Naive thymus-derived CD4-positive, alpha-beta T cell (primary cell): ENCODE data around the gene TBC1D5. TPM values are rescaled to one million over a fixed set of nuclear protein-coding genes. Genes with fewer than 3 reads are reported as not detected.

ENCODE experiments used
- ATAC-seq: fragments of 150-1000 bp; cut with Tn5 transposase; 2 replicates; pipeline ENCODE4 v1.10.0; 2021; ENCODE audit warnings: mild to moderate bottlenecking, moderate library complexity
- CTCF ChIA-PET: fragments of 350-600 bp; sonication (Branson Sonifier 250); formaldehyde crosslinking; loops from one replicate; lab custom pipeline; 2021; ENCODE audit warnings: antibody characterized with exemption; lab: Charles Lee
- POLR2A ChIA-PET: fragments of 350-600 bp; sonication (Branson Sonifier 250); formaldehyde crosslinking; loops from one replicate; lab custom pipeline; 2021; ENCODE audit warnings: antibody characterized with exemption, inconsistent platforms; lab: Charles Lee
- DNase-seq, 9 donors: peaks; one replicate each; pipeline versions ENCODE4 v3.0.0 to v3.0.0-alpha.2; 2020 to 2022; ENCODE audit warnings: mixed read lengths in 1 of 9
- H3K27ac ChIP-seq: one replicate; pipeline ENCODE4 v1.7.0; 2013; ENCODE audit warnings: mild to moderate bottlenecking, low read depth, low read length, moderate library complexity
- H3K27me3 ChIP-seq, 2 donors: one replicate each; pipeline ENCODE4 v1.7.0; 2013; ENCODE audit warnings: low read length in 2 of 2, mild to moderate bottlenecking in 2 of 2, moderate library complexity in 2 of 2; ENCODE audit not compliant: control insufficient read depth in 2 of 2, insufficient read depth in 2 of 2
- H3K36me3 ChIP-seq, 3 experiments: 1 replicate in 2 of 3; 2 replicates in 1 of 3; pipeline ENCODE4 v1.7.0; 2013; ENCODE audit warnings: low read length in 3 of 3, mild to moderate bottlenecking in 3 of 3, moderate library complexity in 1 of 3; ENCODE audit not compliant: insufficient read depth in 3 of 3, control insufficient read depth in 2 of 3
- H3K4me1 ChIP-seq, 2 donors: one replicate each; pipeline ENCODE4 v1.7.0; 2013; ENCODE audit warnings: low read length in 2 of 2, mild to moderate bottlenecking in 2 of 2, moderate library complexity in 1 of 2; ENCODE audit not compliant: control insufficient read depth in 2 of 2, insufficient read depth in 2 of 2
- H3K4me3 ChIP-seq: 2 replicates; pipeline ENCODE4 v1.7.0; 2013; ENCODE audit warnings: mild to moderate bottlenecking, low read length
- H3K9me3 ChIP-seq, 3 experiments: 1 replicate in 2 of 3; 2 replicates in 1 of 3; pipeline ENCODE4 v1.7.0; 2013; ENCODE audit warnings: low read length in 3 of 3; ENCODE audit not compliant: control insufficient read depth in 2 of 3
- H3K27ac Mint-ChIP-seq, 9 donors: one replicate each; pipeline ENCODE4 v1.8.0; 2020 to 2022; ENCODE audit warnings: mixed read lengths in 9 of 9, mild to moderate bottlenecking in 8 of 9, moderate library complexity in 5 of 9, inconsistent platforms in 2 of 9
- H3K27me3 Mint-ChIP-seq, 5 donors: one replicate each; pipeline ENCODE4 v1.8.0; 2021 to 2022; ENCODE audit warnings: mixed read lengths in 5 of 5, mild to moderate bottlenecking in 1 of 5
- H3K36me3 Mint-ChIP-seq, 5 donors: one replicate each; pipeline ENCODE4 v1.8.0; 2020 to 2022; ENCODE audit warnings: mixed read lengths in 5 of 5, mild to moderate bottlenecking in 3 of 5, inconsistent platforms in 1 of 5
- H3K4me1 Mint-ChIP-seq, 7 donors: one replicate each; pipeline ENCODE4 v1.8.0; 2020 to 2022; ENCODE audit warnings: mixed read lengths in 7 of 7, mild to moderate bottlenecking in 3 of 7, inconsistent platforms in 1 of 7
- H3K4me3 Mint-ChIP-seq, 10 donors: one replicate each; pipeline ENCODE4 v1.8.0; 2020 to 2022; ENCODE audit warnings: mild to moderate bottlenecking in 10 of 10, mixed read lengths in 10 of 10, moderate library complexity in 6 of 10, inconsistent platforms in 2 of 10
- H3K9me3 Mint-ChIP-seq, 11 donors: one replicate each; pipeline ENCODE4 v1.8.0; 2020 to 2022; ENCODE audit warnings: mixed read lengths in 11 of 11, mild to moderate bottlenecking in 4 of 11, inconsistent platforms in 1 of 11, moderate library complexity in 1 of 11
- intact Hi-C, 2 donors: fragments of 100-400 bp; cut with micrococcal nuclease; formaldehyde crosslinking; loops; one replicate each; pipeline ENCODE4 v1.15.1; 2023
- polyA plus RNA-seq, 2 donors: library from polyadenylated mRNA; unstranded; fragments of 300-500 nt; fragmentation: Illumina TruSeq; gene quantifications; one replicate each; pipeline ENCODE4 v1.2.3, GENCODE V29; 2021
- total RNA-seq, 6 experiments: library from RNA in 5 of 6; stranded (reverse) in 5 of 6; gene quantifications; 1 replicate in 5 of 6; 2 replicates in 1 of 6; pipeline ENCODE4 v1.2.3 and lab custom pipeline; 2021 to 2026

Gene TBC1D5
- total and polyA plus RNA-seq, 7 experiments from 2014 or later: 30.5 to 54.0 (median 37.4) TPM

- Histone ChIP-seq H3K27ac (no peak overlapping the region), H3K27me3 (no peaks in the 10 kb centered on the region), H3K4me3 (no peak overlapping the region), H3K36me3 (peaks cover 0 to 4% (median 0%) of the 10 kb centered on the region in 3 experiments), H3K4me1 (peaks cover 8 to 11% of the 10 kb centered on the region in 2 donors), H3K9me3 (no peaks in the 10 kb centered on the region)
- Mint-ChIP-seq H3K4me1 (peaks cover 18 to 42% (median 39%) of the 10 kb centered on the region in 7 donors), H3K9me3 (no peaks in the 10 kb centered on the region), H3K27me3 (no peaks in the 10 kb centered on the region), H3K36me3 (peaks cover 0 to 1% (median 0%) of the 10 kb centered on the region in 5 donors), H3K4me3 (no peak overlapping the region), H3K27ac (peak overlapping the region in 1 of 9 donors; percentile 7)
- ChIA-PET CTCF (interaction anchor here (0.7 kb wide), 1 partner anchor 646 kb away, joined by 3 read pairs; no protein-coding TSS in a partner anchor), POLR2A (interaction anchor here (1.1 kb wide), 1 partner anchor 11 kb away, joined by 3 read pairs; no protein-coding TSS in a partner anchor)
- DNase-seq (no peak), ATAC-seq (no peak)
- intact Hi-C loops: loop anchor here (10.0 kb wide), 3 partner anchors 650 to 1480 kb away; partner anchors contain the start of genes DPH3 (in 1 of the 2), OXNAD1 (in 1 of the 2) and SATB1 (in 1 of the 2)
Observed at GRCh38 chr3:17745301-17745700, 2.9 kb upstream of the TBC1D5 start.

- intact Hi-C loops: loop anchor here (5.0 to 10.0 kb wide), 5 partner anchors 592 to 1480 kb away; partner anchors contain the start of genes DPH3 (in 1 of the 2), OXNAD1 (in 1 of the 2) and SATB1 (in 1 of the 2)
- H3K27me3 Mint-ChIP-seq: no peaks in the 10 kb centered on the region
- peaks cover 18 to 42% (median 35%) of the 10 kb centered on the region in 7 donors for H3K4me1 Mint-ChIP-seq
- Histone ChIP-seq H3K4me1 (peaks cover 8 to 11% of the 10 kb centered on the region in 2 donors), H3K4me3 (no peak overlapping the region), H3K27ac (no peak overlapping the region), H3K36me3 (peaks cover 0 to 4% (median 0%) of the 10 kb centered on the region in 3 experiments), H3K27me3 (no peaks in the 10 kb centered on the region), H3K9me3 (no peaks in the 10 kb centered on the region)
- ATAC-seq (no peak), DNase-seq (no peak)
- peaks cover 0 to 1% (median 0%) of the 10 kb centered on the region in 5 donors for H3K36me3 Mint-ChIP-seq
- ChIA-PET POLR2A (interaction anchor here (1.1 kb wide), 1 partner anchor 10 kb away, joined by 3 read pairs; no protein-coding TSS in a partner anchor), CTCF (interaction anchor here (0.7 kb wide), 1 partner anchor 646 kb away, joined by 3 read pairs; no protein-coding TSS in a partner anchor)
- peak overlapping the region in 3 of 9 donors; percentile 7 to 63 (median 21) for H3K27ac Mint-ChIP-seq
- peak overlapping the region in 1 of 10 donors; percentile 22 for H3K4me3 Mint-ChIP-seq
- H3K9me3 Mint-ChIP-seq: no peaks in the 10 kb centered on the region
Observed at GRCh38 chr3:17744693-17745092, 2.3 kb upstream of the TBC1D5 start.

- H3K4me1 ChIP-seq: peaks cover 6 to 8% of the 10 kb centered on the region in 2 donors
- CTCF ChIA-PET: no interaction called here
- peak overlapping the region; percentile 71 for H3K27ac ChIP-seq
- ATAC-seq (no peak), DNase-seq (no peak)
- H3K36me3 ChIP-seq: peaks cover 0 to 4% (median 0%) of the 10 kb centered on the region in 3 experiments
- intact Hi-C loops: loop anchor here (2.0 to 10.0 kb wide), 6 partner anchors 591 to 1479 kb away; partner anchors contain the start of genes DPH3 (in 2 of the 2), OXNAD1 (in 2 of the 2) and SATB1 (in 1 of the 2)
- Mint-ChIP-seq H3K4me1 (peaks cover 18 to 43% (median 36%) of the 10 kb centered on the region in 7 donors), H3K4me3 (peak overlapping the region in 9 of 10 donors; percentile 79 to 96 (median 93)), H3K9me3 (no peaks in the 10 kb centered on the region), H3K36me3 (peaks cover 0 to 4% (median 0%) of the 10 kb centered on the region in 5 donors), H3K27me3 (no peaks in the 10 kb centered on the region), H3K27ac (peak overlapping the region in 7 of 9 donors; percentile 67 to 96 (median 77))
- H3K9me3 ChIP-seq: no peaks in the 10 kb centered on the region
- POLR2A ChIA-PET: interaction anchor here (1.1 kb wide), 1 partner anchor 9 kb away, joined by 3 read pairs; no protein-coding TSS in a partner anchor
- H3K27me3 ChIP-seq: no peaks in the 10 kb centered on the region
- no peak overlapping the region for H3K4me3 ChIP-seq
Observed at GRCh38 chr3:17743658-17743995, 1.2 kb upstream of the TBC1D5 start.

DNA sequence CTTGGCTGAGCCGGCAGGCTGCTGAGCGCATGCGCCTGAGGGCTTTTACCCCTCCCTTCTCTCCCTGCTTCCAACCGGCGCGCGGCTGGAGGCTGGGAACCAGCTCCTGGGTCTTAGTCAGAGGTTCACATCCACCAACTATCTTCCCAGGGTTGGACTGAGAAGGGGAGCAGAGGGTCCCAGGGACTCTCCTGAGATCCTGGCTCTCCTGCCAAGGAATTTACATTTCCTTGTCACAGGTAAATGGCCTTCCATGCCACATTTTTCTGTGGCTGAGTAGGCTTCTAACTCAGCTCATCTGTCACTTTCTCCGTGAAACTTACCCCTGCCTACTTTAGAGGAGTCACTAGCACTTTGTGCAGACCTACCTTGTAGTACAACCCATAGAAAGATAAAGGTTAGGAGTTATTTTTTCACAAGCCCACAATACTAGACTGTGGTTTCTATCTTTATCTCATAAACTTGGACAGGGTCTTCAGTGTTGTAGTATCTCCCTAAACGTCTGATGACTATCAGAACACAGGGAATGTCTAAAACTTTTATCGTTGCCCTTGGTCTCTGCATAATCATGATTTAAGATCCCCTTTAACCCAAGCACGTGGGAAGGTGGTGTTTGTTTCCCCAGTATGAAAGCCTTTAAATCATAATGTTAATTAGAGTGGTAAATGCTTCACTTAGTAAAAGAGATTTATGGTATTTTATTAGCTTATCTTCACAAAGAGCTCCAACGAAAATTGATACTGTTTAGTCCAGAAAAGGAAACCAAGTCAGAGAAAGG is 638 bp upstream of the TBC1D5 start:
- peaks cover 0 to 6% (median 0%) of the 10 kb centered on the region in 5 donors for H3K36me3 Mint-ChIP-seq
- CTCF ChIA-PET: interaction anchor here (0.5 kb wide), 1 partner anchor 906 kb away, joined by 3 read pairs; no protein-coding TSS in a partner anchor
- no peaks in the 10 kb centered on the region for H3K9me3 Mint-ChIP-seq
- peaks cover 18 to 48% (median 38%) of the 10 kb centered on the region in 7 donors for H3K4me1 Mint-ChIP-seq
- H3K4me3 ChIP-seq: peak overlapping the region; percentile 72
- ATAC-seq (no peak), DNase-seq (no peak)
- peak overlapping the region; percentile 79 to 96 (median 92) for H3K4me3 Mint-ChIP-seq
- peak overlapping the region; percentile 71 for H3K27ac ChIP-seq
- H3K27me3 ChIP-seq: no peaks in the 10 kb centered on the region
- H3K36me3 ChIP-seq: peaks cover 0 to 4% (median 0%) of the 10 kb centered on the region in 3 experiments
- peak overlapping the region; percentile 67 to 96 (median 82) for H3K27ac Mint-ChIP-seq
- intact Hi-C loops: loop anchor here (1.0 to 10.0 kb wide), 10 partner anchors 7 to 1478 kb away; partner anchors contain the start of genes DPH3 (in 2 of the 2), OXNAD1 (in 2 of the 2), RFTN1 (in 1 of the 2) and SATB1 (in 1 of the 2)
- no peaks in the 10 kb centered on the region for H3K9me3 ChIP-seq
- H3K4me1 ChIP-seq: peaks cover 6 to 8% of the 10 kb centered on the region in 2 donors
- no peaks in the 10 kb centered on the region for H3K27me3 Mint-ChIP-seq
- POLR2A ChIA-PET: interaction anchor here (0.8 to 1.9 kb wide), 5 partner anchors 9 to 1885 kb away, joined by 3 to 7 read pairs (median 3); no protein-coding TSS in a partner anchor

DNA sequence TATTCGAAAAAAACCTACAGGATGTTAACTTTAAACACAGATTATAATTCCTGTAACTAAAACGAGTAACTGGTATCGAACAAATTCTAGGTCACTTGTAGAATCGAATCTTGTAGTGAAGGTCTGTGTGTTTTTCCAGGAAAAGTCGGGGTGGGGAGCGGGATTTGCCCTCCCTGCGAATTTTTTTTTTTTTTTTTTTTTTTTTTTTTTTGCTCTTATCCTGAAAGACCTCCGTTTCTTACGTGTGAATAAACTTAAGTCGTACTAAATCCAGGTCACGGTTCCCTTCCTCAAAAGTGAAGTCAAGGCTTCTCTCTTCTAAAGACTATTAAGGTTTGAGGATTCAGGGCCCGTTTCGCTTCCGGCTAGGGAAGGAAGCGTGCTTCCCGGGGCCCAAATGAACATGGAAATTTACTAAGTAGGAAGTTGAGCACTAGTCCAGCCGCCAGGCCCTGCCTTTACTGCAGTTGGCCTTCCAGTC is 770 bp downstream of the TBC1D5 start:
- peak overlapping the region; percentile 79 to 96 (median 91) for H3K4me3 Mint-ChIP-seq
- no peaks in the 10 kb centered on the region for H3K27me3 ChIP-seq
- peaks cover 0 to 4% (median 0%) of the 10 kb centered on the region in 3 experiments for H3K36me3 ChIP-seq
- peaks cover 6 to 8% of the 10 kb centered on the region in 2 donors for H3K4me1 ChIP-seq
- H3K4me1 Mint-ChIP-seq: peaks cover 21 to 49% (median 40%) of the 10 kb centered on the region in 7 donors
- ChIA-PET CTCF (no interaction called here), POLR2A (interaction anchor here (1.4 to 1.9 kb wide), 3 partner anchors 8 to 1884 kb away, joined by 3 to 7 read pairs (median 4); no protein-coding TSS in a partner anchor)
- no peaks in the 10 kb centered on the region for H3K9me3 Mint-ChIP-seq
- peak overlapping the region; percentile 37 to 88 (median 80) for H3K27ac Mint-ChIP-seq
- H3K27ac ChIP-seq: peak overlapping the region; percentile 71
- no peak for ATAC-seq
- peaks cover 0 to 7% (median 0%) of the 10 kb centered on the region in 5 donors for H3K36me3 Mint-ChIP-seq
- no peaks in the 10 kb centered on the region for H3K9me3 ChIP-seq
- peak overlapping the region; percentile 72 for H3K4me3 ChIP-seq
- intact Hi-C loops: loop anchor here (1.0 to 10.0 kb wide), 10 partner anchors 9 to 1477 kb away; partner anchors contain the start of genes DPH3 (in 2 of the 2), OXNAD1 (in 2 of the 2), RFTN1 (in 1 of the 2) and SATB1 (in 1 of the 2)
- peak in 1 of 9 donors; percentile 4 for DNase-seq
- H3K27me3 Mint-ChIP-seq: no peaks in the 10 kb centered on the region
